ENCODE results near the gene C1QTNF1. TPM values are rescaled to one million over a fixed set of nuclear protein-coding genes. Genes with fewer than 3 reads are reported as not detected.

C1QTNF1 gene
- polyA plus RNA-seq, 3 donors from 2014 or later = not detected

DNA sequence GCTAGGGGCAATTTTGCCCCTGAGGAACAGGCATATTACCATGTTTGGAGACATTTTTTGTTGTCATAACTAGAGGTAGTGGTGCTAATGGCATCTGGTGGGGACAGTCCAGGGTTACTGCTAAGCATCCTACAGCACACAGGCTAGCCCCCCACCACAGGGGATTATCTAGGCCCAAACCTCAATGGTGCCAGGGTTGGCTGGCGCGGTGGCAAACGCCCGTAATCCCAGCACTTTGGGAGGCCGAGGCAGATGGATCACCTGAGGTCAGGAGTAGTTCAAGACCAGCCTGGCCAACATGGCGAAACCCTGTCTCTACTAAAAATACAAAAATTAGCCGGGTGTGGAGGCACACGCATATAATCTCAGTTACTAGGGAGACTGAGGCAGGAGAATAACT lies 15.2 kb downstream of the C1QTNF1 start:
- Mint-ChIP-seq H3K4me3 (no peak overlapping the region), H3K27ac (no peak overlapping the region), H3K9me3 (no peaks in the 10 kb centered on the region), H3K36me3 (no peaks in the 10 kb centered on the region), H3K27me3 (ENCODE audit: low read depth in 3 of 3) (peaks cover 3 to 8% (median 4%) of the 10 kb centered on the region in 3 donors), H3K4me1 (no peaks in the 10 kb centered on the region)
- no peak for DNase-seq

DNA sequence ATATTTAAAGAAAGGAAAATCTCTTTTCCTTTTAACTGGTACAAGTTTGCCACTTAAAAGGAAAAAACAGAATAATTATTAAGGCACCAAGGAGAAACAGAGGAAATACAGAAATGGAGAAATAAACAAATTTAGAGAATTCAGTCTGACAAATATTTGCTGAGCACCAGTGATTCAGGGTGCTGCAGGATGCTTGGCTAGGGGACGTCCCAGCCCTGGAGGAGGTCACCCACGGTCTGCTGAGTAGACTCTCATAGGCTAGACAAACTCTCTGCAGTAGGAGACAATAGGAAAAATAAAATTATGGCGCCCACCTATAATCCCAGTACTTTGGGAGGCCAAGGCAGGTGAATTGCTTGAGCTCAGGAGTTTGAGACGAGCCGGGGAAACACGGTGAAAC lies 15.9 kb downstream of the C1QTNF1 start:
- no peak overlapping the region for H3K4me3 Mint-ChIP-seq
- H3K27me3 Mint-ChIP-seq (ENCODE audit: low read depth in 3 of 3) = peaks cover 3 to 4% (median 4%) of the 10 kb centered on the region in 3 donors
- H3K9me3 Mint-ChIP-seq = no peaks in the 10 kb centered on the region
- H3K36me3 Mint-ChIP-seq = no peaks in the 10 kb centered on the region
- no peak for DNase-seq
- H3K4me1 Mint-ChIP-seq = no peaks in the 10 kb centered on the region
- H3K27ac Mint-ChIP-seq = no peak overlapping the region

DNA sequence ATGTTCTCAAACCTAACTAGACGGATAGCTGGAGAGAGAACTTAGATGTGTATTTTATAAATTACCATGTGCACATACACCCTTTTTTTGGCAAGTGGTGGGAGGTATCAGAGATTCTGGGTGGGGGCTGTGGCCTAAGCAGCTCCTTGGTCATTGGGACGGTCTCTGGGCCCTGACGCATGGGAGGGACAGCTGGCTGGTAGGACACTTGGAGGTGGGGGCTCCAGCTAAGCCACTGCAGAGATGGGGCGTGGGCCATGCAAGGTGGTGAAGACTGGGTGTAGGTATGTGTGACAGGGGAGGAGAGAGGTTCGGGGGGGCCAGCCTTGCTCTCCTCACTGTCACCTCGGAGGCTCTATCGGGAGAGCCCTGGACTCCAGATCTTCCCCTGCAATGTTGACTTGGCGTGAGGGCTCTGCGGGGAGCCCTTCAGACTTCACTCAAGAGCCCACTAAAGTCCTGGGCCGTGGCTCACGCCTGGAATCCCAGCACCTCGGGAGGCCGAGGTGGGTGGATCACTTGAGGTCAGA lies 17.1 kb downstream of the C1QTNF1 start:
- H3K4me3 Mint-ChIP-seq = no peak overlapping the region
- no peaks in the 10 kb centered on the region for H3K36me3 Mint-ChIP-seq
- H3K27ac Mint-ChIP-seq = no peak overlapping the region
- peaks cover 0 to 3% of the 10 kb centered on the region in 2 donors for H3K4me1 Mint-ChIP-seq
- no peak for DNase-seq
- H3K9me3 Mint-ChIP-seq = no peaks in the 10 kb centered on the region
- H3K27me3 Mint-ChIP-seq (ENCODE audit: low read depth in 3 of 3) = peaks cover 6 to 12% (median 9%) of the 10 kb centered on the region in 3 donors

DNA sequence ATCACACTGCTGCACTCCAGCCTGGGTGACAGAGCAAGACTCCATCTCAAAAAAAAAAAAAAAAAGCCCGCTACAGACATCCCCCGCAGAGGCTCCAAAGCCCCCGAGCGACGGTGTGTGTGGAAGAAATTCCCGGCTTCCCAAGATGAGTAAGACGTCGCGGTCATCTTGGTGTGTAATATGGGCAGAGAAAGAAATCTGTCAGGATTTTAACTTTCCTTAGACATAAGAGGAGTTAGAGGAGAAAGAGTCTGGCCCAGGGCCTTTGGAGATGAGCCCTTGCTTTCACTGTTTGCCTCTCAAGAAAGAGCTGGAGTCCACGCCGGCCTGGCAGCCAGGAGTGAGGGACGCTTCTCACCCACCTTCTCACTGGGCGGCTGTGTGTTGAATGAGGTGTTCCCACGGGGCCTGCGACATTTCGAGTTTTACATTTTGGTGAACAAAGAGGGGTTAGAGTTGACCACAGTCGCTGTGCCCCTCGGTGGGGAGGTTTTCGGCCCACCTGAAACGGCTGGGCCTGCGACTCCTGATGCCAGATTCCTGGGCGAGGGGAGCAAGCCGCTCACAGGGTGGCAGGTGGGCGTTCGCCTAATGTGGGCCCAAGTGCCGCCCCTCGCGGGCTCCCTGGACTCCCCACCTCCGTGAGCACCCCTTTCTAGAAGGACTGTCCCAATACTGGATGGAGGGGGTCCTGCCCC lies 17.9 kb downstream of the C1QTNF1 start:
- H3K27ac Mint-ChIP-seq = no peak overlapping the region
- H3K9me3 Mint-ChIP-seq = no peaks in the 10 kb centered on the region
- H3K27me3 Mint-ChIP-seq (ENCODE audit: low read depth in 3 of 3) = peaks cover 6 to 12% (median 9%) of the 10 kb centered on the region in 3 donors
- H3K36me3 Mint-ChIP-seq = no peaks in the 10 kb centered on the region
- peaks cover 0 to 3% of the 10 kb centered on the region in 2 donors for H3K4me1 Mint-ChIP-seq
- DNase-seq = no peak
- H3K4me3 Mint-ChIP-seq = no peak overlapping the region

DNA sequence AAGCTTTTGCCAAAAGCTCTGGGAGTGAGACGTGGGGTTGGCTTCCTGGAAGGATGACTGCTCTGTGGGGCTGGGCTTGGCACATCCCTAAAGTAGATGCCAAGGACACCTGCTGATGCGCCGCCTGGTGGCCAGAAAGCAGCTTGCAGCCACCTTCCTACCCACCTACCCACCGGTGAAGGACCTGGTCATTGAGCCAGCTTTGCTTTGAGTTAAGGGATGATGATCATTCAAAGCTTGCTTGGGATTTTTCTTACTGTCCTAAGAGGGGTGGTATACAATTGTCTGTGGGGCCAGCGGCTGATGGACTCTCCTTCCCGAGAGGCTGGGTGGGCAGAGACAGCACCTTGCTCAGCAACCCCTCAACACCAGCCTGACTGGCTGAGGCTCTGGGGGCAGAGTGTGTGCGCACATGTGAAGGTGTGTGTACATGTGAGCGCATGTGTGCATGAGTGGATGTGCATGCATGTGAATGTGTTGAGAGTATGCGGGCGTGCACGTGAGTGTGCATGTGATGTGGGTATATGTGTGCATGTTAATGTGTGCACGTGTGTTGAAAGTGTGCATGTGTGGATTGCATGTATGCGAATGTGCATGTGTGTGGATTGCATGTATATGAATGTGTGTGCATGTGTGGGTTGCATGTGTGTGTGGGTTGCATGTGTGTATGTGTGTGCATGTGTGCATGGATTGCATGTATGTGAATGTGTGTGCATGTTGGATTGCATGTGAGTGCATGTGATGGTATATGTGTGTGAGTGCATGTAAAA lies 18.6 kb downstream of the C1QTNF1 start:
- Mint-ChIP-seq H3K4me1 (peaks cover 0 to 3% of the 10 kb centered on the region in 2 donors), H3K9me3 (no peaks in the 10 kb centered on the region), H3K27ac (no peak overlapping the region), H3K36me3 (no peaks in the 10 kb centered on the region), H3K4me3 (no peak overlapping the region), H3K27me3 (ENCODE audit: low read depth in 3 of 3) (peaks cover 6 to 12% (median 9%) of the 10 kb centered on the region in 3 donors)
- peak; percentile 26 to 44 (median 38) for DNase-seq

DNA sequence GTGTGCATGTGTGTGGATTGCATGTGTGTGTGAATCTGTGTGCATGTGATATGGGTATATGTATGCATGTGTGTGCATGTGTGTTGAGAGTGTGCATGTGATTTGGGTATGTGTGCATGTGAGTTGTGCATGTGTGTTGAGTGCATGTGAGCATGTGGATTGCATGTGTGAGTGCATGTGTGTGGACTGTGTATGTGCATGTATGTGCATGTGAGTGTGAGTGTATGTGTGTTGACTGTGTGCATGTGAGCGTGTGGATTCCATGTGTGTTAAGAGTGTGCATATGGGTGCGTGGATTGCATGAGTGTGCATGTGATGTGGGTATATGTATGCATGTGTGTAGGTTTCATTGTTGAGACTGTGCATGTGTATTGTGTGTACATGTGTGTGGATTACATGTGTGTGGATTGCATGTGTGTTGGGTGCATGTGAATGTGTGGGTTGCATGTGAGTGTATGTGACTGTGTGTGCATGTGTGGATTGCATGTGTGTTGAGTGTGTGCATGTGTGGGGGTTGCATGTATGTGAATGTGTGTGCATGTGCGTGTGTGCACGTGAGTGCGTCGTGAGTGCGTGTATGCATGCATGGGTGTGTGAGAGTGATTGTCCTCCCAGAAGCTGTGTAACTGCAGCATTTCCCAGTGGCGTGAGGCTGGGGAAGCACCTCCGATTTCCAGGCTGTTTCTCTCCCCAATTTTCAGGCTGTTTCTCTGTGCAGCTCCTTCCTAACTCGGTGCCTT lies 19.4 kb downstream of the C1QTNF1 start:
- H3K27me3 Mint-ChIP-seq (ENCODE audit: low read depth in 3 of 3) = peaks cover 6 to 10% (median 9%) of the 10 kb centered on the region in 3 donors
- peak overlapping the region in 1 of 6 donors; percentile 25 for H3K27ac Mint-ChIP-seq
- H3K4me1 Mint-ChIP-seq = peaks cover 0 to 3% of the 10 kb centered on the region in 2 donors
- no peak overlapping the region for H3K4me3 Mint-ChIP-seq
- no peaks in the 10 kb centered on the region for H3K36me3 Mint-ChIP-seq
- H3K9me3 Mint-ChIP-seq = no peaks in the 10 kb centered on the region
- DNase-seq = no peak

DNA sequence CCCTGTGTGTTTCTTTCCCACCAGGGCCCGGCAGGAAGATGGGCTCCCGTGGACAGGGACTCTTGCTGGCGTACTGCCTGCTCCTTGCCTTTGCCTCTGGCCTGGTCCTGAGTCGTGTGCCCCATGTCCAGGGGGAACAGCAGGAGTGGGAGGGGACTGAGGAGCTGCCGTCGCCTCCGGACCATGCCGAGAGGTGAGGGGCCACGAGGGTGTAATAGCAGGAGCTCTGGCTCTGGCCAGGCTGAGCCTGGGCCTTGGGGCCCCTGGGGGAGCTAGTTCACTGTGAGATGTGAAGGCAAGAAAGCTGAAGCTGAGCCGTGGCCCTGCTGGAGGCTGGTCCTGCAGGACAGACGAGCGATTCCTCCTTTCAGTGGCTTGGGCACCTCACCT lies 20.0 kb downstream of the C1QTNF1 start:
- Mint-ChIP-seq H3K4me1 (peaks cover 0 to 3% of the 10 kb centered on the region in 2 donors), H3K27ac (no peak overlapping the region), H3K27me3 (ENCODE audit: low read depth in 3 of 3) (peaks cover 6 to 9% (median 9%) of the 10 kb centered on the region in 3 donors), H3K9me3 (no peaks in the 10 kb centered on the region), H3K4me3 (no peak overlapping the region), H3K36me3 (no peaks in the 10 kb centered on the region)
- no peak for DNase-seq

DNA sequence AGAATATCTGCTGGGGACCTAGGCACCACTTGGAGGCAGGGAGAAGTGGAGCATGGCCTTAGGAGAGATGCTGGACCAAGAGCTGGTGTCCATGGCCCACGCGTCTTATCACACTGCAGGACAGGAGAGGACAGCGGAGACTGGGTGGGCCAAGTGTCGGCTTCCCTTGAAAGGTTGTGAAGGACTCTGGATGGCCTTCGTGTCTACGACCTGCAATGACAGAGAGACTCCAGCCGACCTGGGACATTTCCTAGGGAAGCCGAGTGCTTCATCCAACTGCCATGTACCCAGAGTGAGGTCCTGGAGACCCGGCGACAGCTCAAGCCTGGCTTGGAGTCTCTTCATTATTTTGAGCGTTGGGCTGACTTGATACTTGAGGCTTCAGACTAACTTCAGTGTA lies 20.5 kb downstream of the C1QTNF1 start:
- H3K27ac Mint-ChIP-seq = peak overlapping the region in 1 of 6 donors; percentile 73
- no peak overlapping the region for H3K4me3 Mint-ChIP-seq
- H3K9me3 Mint-ChIP-seq = no peaks in the 10 kb centered on the region
- peaks cover 0 to 3% of the 10 kb centered on the region in 2 donors for H3K4me1 Mint-ChIP-seq
- DNase-seq = no peak
- no peaks in the 10 kb centered on the region for H3K36me3 Mint-ChIP-seq
- peaks cover 6 to 9% (median 9%) of the 10 kb centered on the region in 3 donors for H3K27me3 Mint-ChIP-seq (ENCODE audit: low read depth in 3 of 3)

DNA sequence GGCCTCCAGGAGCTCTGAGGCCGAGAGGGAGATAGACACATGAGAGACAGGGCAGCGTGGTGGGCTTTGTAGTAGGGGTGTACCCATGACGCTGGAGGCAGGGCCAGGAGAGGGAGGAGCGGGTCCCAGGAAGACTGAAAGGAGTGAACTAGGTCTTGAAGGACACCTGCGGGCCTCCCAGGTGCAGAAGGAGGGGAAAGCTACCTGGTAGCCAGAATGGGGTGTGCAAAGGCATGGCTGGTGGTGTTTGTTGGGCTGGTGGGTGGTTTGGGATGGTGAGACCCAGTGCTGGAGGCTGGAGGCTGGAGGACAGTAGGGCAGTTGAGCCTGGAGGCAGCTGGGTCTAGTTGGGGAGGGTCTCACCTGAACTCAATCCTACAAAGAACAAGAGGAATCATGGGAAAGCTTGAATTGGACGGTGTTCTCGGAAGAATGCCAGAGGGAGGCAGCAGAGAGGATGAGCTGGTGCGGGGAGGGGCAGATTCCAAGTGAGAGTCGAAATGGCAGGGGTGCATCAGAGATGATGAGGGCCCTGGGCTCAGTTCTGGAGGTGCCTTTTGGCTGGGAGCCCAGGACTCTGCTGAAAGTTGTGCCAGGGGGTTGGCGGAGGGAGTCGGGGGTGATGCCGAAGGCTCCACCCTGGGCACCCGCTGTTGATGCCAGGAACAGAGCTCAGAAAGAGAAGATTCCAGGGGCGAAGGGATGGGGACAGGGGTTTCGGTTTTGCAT lies 21.2 kb downstream of the C1QTNF1 start:
- no peak overlapping the region for H3K4me3 Mint-ChIP-seq
- no peaks in the 10 kb centered on the region for H3K36me3 Mint-ChIP-seq
- no peaks in the 10 kb centered on the region for H3K9me3 Mint-ChIP-seq
- no peak for DNase-seq
- peak overlapping the region in 2 of 6 donors; percentile 50 to 73 for H3K27ac Mint-ChIP-seq
- peaks cover 6 to 9% (median 6%) of the 10 kb centered on the region in 3 donors for H3K27me3 Mint-ChIP-seq (ENCODE audit: low read depth in 3 of 3)
- H3K4me1 Mint-ChIP-seq = peaks cover 0 to 3% of the 10 kb centered on the region in 2 donors

DNA sequence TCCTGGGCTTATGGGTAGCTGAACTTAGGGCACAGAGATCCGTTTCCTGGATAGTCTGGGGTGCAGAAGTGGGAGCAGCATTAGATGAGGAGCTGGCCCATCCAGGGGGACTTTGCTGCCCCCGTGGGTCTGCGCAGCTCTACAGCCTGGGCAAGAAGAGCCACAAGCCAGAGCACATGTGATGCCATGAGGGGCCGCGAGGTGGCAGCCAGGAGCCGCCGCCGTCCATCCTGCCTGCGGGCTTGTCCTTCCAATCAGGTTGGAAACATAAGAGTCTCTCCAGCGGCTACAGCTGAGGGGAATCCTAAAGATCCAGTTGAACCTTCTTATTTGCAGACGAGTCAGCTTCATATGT lies 21.9 kb downstream of the C1QTNF1 start:
- Mint-ChIP-seq H3K27ac (no peak overlapping the region), H3K27me3 (ENCODE audit: low read depth in 3 of 3) (peaks cover 6 to 9% (median 6%) of the 10 kb centered on the region in 3 donors), H3K4me1 (peaks cover 0 to 3% of the 10 kb centered on the region in 2 donors), H3K9me3 (no peaks in the 10 kb centered on the region), H3K36me3 (no peaks in the 10 kb centered on the region), H3K4me3 (no peak overlapping the region)
- peak; percentile 48 to 60 (median 54) for DNase-seq

DNA sequence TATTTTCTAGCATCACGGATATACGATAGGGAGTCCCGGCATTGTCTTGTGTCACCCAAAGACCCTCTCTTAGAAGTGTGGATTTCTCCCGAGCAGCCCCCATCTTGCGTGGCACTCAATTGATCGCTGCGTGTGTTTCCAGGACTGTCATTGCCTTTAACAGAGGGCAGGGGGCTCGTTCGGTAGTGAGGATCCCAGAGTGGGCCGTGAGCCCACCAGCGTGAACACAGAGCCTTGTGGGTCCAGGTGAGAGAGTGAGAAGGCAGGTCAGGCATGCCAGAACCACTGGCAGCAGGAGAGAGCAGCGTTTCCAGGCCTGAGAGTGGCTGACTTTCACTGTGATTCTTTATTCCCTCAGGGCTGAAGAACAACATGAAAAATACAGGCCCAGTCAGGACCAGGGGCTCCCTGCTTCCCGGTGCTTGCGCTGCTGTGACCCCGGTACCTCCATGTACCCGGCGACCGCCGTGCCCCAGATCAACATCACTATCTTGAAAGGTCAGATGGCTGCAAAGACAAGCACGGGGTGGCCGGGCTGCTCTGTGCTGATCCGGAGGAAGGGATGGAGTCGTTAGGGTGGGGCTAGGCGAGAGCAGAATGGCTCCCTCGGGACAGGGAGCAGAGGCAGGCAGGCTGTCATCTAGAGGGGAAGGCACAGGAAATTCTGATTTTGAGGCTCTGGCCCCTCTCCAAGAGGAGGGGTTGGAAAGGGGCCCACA lies 22.4 kb downstream of the C1QTNF1 start:
- no peak for DNase-seq
- Mint-ChIP-seq H3K4me3 (no peak overlapping the region), H3K27me3 (ENCODE audit: low read depth in 3 of 3) (peaks cover 6 to 11% (median 6%) of the 10 kb centered on the region in 3 donors), H3K27ac (no peak overlapping the region), H3K9me3 (no peaks in the 10 kb centered on the region), H3K4me1 (peaks cover 0 to 3% of the 10 kb centered on the region in 2 donors), H3K36me3 (no peaks in the 10 kb centered on the region)

DNA sequence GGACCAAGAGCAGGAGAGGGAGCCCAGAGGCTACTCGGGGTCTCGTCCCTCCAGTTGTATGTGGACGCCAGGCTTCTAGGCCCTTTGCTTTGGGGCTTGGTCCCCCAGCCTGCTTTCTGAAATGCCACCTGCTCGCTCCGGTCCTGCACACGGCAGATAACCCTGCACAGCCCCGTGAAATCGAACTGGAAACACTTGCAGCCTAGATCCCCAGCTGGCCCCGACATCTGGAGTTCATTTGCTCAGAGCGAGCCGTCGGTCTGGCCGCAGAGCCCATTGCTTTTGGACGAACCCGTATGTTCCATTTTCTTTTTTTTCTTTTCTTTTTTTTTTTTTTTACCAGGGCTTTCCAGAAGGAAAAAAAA lies 22.9 kb downstream of the C1QTNF1 start:
- Mint-ChIP-seq H3K4me3 (no peak overlapping the region), H3K27me3 (ENCODE audit: low read depth in 3 of 3) (peaks cover 6 to 11% (median 6%) of the 10 kb centered on the region in 3 donors), H3K4me1 (peaks cover 0 to 3% of the 10 kb centered on the region in 2 donors), H3K36me3 (no peaks in the 10 kb centered on the region), H3K27ac (no peak overlapping the region), H3K9me3 (no peaks in the 10 kb centered on the region)
- no peak for DNase-seq
